T-helper 1 cell (primary cell): ENCODE results near the gene SFXN1.
A peak's percentile ranks its signal among the peaks of the same experiment; 100 is the strongest.

Experiments used
- DNase-seq, 5 donors: peaks; one replicate each; pipeline ENCODE4 v3.0.0-alpha.2; 2012 to 2020

Gene SFXN1

GRCh38 chr5:175542232-175542965 is 64.0 kb downstream of the SFXN1 start:
- peak in 1 of 5 donors; percentile 64 for DNase-seq

- no peak for DNase-seq
Observed at GRCh38 chr5:175542966-175543235, 64.5 kb downstream of the SFXN1 start.

GRCh38 chr5:175544108-175544511 is 65.8 kb downstream of the SFXN1 start:
- DNase-seq: no peak

GRCh38 chr5:175544586-175544985 is 66.2 kb downstream of the SFXN1 start:
- DNase-seq: no peak

GRCh38 chr5:175547842-175548241 is 69.5 kb downstream of the SFXN1 start:
- no peak for DNase-seq

- DNase-seq: no peak
Observed at GRCh38 chr5:175548626-175549311, 70.4 kb downstream of the SFXN1 start.

- DNase-seq: no peak
Observed at GRCh38 chr5:175550055-175550805, 71.9 kb downstream of the SFXN1 start.

GRCh38 chr5:175551266-175551665 is 72.9 kb downstream of the SFXN1 start:
- DNase-seq: no peak

- DNase-seq: no peak
Observed at GRCh38 chr5:175554296-175554695, 75.9 kb downstream of the SFXN1 start.

GRCh38 chr5:175555168-175555785 is 76.9 kb downstream of the SFXN1 start:
- no peak for DNase-seq

GRCh38 chr5:175556794-175557193 is 78.4 kb downstream of the SFXN1 start:
- DNase-seq: no peak

GRCh38 chr5:175557778-175558177 is 79.4 kb downstream of the SFXN1 start:
- no peak for DNase-seq

GRCh38 chr5:175558801-175559480 is 80.6 kb downstream of the SFXN1 start:
- DNase-seq: no peak

- DNase-seq: no peak
Observed at GRCh38 chr5:175560011-175560410, 81.7 kb downstream of the SFXN1 start.

- no peak for DNase-seq
Observed at GRCh38 chr5:175561085-175561484, 82.7 kb downstream of the SFXN1 start.

- DNase-seq: no peak
Observed at GRCh38 chr5:175564716-175565115, 86.4 kb downstream of the SFXN1 start.

- no peak for DNase-seq
Observed at GRCh38 chr5:175566697-175567096, 88.3 kb downstream of the SFXN1 start.

GRCh38 chr5:175567954-175568353 is 89.6 kb downstream of the SFXN1 start:
- DNase-seq: peak in 1 of 5 donors; percentile 8

- DNase-seq: no peak
Observed at GRCh38 chr5:175569701-175570100, 91.3 kb downstream of the SFXN1 start.

GRCh38 chr5:175572886-175573285 is 94.5 kb downstream of the SFXN1 start:
- no peak for DNase-seq

GRCh38 chr5:175573493-175574269 is 95.3 kb downstream of the SFXN1 start:
- no peak for DNase-seq

GRCh38 chr5:175575301-175575700 is 96.9 kb downstream of the SFXN1 start:
- DNase-seq: no peak
